Endodermal cell (in vitro differentiated cells): Measurements from ENCODE around the gene RWDD2A. TPM values are rescaled to one million over a fixed set of nuclear protein-coding genes. Genes with fewer than 3 reads are reported as not detected.

Experiments used
- DNase-seq: peaks from one replicate; pipeline ENCODE4 v3.0.0-alpha.2; 2017
- H3K27ac ChIP-seq: 2 replicates; pipeline ENCODE4 v1.5.1; 2013; ENCODE audit warnings: mild to moderate bottlenecking, low read depth, low read length, moderate library complexity
- H3K27me3 ChIP-seq: 2 replicates; pipeline ENCODE4 v1.6.1; 2013; ENCODE audit warnings: mild to moderate bottlenecking, low read length, moderate library complexity; ENCODE audit not compliant: insufficient read depth, control insufficient read depth, poor library complexity, severe bottlenecking
- H3K36me3 ChIP-seq: 2 replicates; pipeline ENCODE4 v1.7.0; 2013; ENCODE audit warnings: mild to moderate bottlenecking, low read length, moderate library complexity; ENCODE audit not compliant: control insufficient read depth, insufficient read depth
- H3K4me1 ChIP-seq: one replicate; pipeline ENCODE4 v1.7.0; 2013; ENCODE audit warnings: low read length; ENCODE audit not compliant: control insufficient read depth, insufficient read depth
- H3K4me3 ChIP-seq: 2 replicates; pipeline ENCODE4 v1.5.1; 2013; ENCODE audit warnings: mild to moderate bottlenecking, low read length, moderate library complexity
- H3K9ac ChIP-seq: 2 replicates; pipeline ENCODE4 v1.6.1; 2013; ENCODE audit warnings: mild to moderate bottlenecking, low read length, moderate library complexity; ENCODE audit not compliant: poor library complexity, severe bottlenecking; ENCODE audit errors: extremely low read depth
- H3K9me3 ChIP-seq: 2 replicates; pipeline ENCODE4 v1.6.1; 2013; ENCODE audit warnings: mild to moderate bottlenecking, low read length, moderate library complexity; ENCODE audit not compliant: control insufficient read depth
- H3K27ac Mint-ChIP-seq: 2 replicates; pipeline ENCODE4 v1.8.0; 2020; ENCODE audit warnings: mixed read lengths
- H3K27me3 Mint-ChIP-seq: 2 replicates; pipeline ENCODE4 v1.8.0; 2021; ENCODE audit warnings: mild to moderate bottlenecking, mixed read lengths; ENCODE audit not compliant: insufficient read depth
- H3K36me3 Mint-ChIP-seq: 2 replicates; pipeline ENCODE4 v1.8.0; 2020; ENCODE audit warnings: low read depth, mixed read lengths
- H3K4me1 Mint-ChIP-seq: 2 replicates; pipeline ENCODE4 v1.8.0; 2020; ENCODE audit warnings: mixed read lengths
- H3K4me3 Mint-ChIP-seq: 2 replicates; pipeline ENCODE4 v1.8.0; 2020; ENCODE audit warnings: mild to moderate bottlenecking, moderate library complexity, mixed read lengths
- H3K9me3 Mint-ChIP-seq: 2 replicates; pipeline ENCODE4 v1.8.0; 2020; ENCODE audit warnings: mild to moderate bottlenecking, mixed read lengths
- WGBS, 2 experiments: methylation state at CpG; one replicate each; pipeline versions ENCODE4 v1.1.5 to v1.1.7; 2013; ENCODE audit warnings: missing lambda C conversion rate in 2 of 2, mixed read lengths in 1 of 2; ENCODE audit not compliant: insufficient coverage in 1 of 2, insufficient read length in 1 of 2; 5-methylcytosine and 5-hydroxymethylcytosine counted together
- total RNA-seq, 2 donors: library from RNA; stranded (reverse); fragmentation: NEBNext Ultra II Directional in 1 of 2; extraction: Animal tissue kit (Norgen Biotek cat#: 25700) in 1 of 2; gene quantifications; 2 replicates in 1 of 2; 3 replicates in 1 of 2; pipeline ENCODE4 v1.2.1, GENCODE V29; 2021
- TF ChIP-seq, protein P1 (sequence below): fragments of 200-600 bp; sonication (generic); conservative IDR thresholded peaks from 2 replicates; pipeline ENCODE4 v1.5.0; 2021; ENCODE audit warnings: antibody characterized with exemption, mild to moderate bottlenecking

RWDD2A gene
- total RNA-seq, 2 donors from 2014 or later, result 6.0 to 8.1 TPM

DNA sequence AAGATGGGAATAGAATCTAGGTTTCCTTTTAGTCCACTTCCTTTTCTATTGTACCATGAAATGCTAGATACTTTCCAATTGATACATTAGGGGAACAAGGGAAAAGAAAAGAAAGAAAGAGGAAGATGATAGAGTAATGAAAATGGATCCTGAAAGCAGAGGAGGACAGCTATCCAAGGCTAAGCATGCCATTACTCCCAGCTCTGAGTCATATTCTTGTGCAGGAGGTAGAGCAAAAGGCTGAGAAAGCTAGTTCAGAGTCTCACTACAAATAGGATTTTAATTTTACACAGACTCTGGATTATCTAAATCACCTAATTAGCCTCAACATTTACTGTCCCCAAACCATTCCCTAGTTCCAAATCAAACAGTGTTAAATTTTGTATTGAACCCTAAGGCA is 23.6 kb downstream of the RWDD2A start:
- Histone ChIP-seq H3K27me3 (no peaks in the 10 kb centered on the region), H3K36me3 (no peaks in the 10 kb centered on the region), H3K4me1 (no peaks in the 10 kb centered on the region), H3K9ac (no peak overlapping the region), H3K4me3 (no peak overlapping the region), H3K9me3 (no peaks in the 10 kb centered on the region), H3K27ac (no peak overlapping the region)
- Mint-ChIP-seq H3K4me1 (peaks cover 9% of the 10 kb centered on the region), H3K9me3 (no peaks in the 10 kb centered on the region), H3K36me3 (no peaks in the 10 kb centered on the region), H3K27ac (no peak overlapping the region), H3K27me3 (no peaks in the 10 kb centered on the region), H3K4me3 (no peak overlapping the region)
- DNase-seq, result no peak
- TF ChIP-seq, protein P1, sequence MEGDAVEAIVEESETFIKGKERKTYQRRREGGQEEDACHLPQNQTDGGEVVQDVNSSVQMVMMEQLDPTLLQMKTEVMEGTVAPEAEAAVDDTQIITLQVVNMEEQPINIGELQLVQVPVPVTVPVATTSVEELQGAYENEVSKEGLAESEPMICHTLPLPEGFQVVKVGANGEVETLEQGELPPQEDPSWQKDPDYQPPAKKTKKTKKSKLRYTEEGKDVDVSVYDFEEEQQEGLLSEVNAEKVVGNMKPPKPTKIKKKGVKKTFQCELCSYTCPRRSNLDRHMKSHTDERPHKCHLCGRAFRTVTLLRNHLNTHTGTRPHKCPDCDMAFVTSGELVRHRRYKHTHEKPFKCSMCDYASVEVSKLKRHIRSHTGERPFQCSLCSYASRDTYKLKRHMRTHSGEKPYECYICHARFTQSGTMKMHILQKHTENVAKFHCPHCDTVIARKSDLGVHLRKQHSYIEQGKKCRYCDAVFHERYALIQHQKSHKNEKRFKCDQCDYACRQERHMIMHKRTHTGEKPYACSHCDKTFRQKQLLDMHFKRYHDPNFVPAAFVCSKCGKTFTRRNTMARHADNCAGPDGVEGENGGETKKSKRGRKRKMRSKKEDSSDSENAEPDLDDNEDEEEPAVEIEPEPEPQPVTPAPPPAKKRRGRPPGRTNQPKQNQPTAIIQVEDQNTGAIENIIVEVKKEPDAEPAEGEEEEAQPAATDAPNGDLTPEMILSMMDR, result no peak

DNA sequence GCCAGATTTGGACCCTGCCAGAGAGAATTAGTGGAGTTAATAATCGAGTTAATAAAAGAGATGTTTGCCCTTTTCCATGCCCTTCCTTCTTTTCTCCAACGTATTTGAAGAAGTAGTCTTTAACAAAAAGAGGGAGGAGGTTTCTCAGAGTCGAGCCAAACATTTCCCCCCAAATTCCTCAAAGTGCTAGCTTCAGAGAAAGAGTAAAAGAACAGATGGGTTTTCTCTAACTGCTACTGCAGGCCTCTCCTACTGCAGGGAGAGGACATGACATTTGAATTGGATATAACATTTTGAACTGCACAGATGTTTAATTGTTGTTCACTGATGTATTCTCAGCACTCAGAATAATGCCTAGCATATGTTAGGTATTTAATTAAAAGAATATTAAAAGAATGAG is 25.5 kb downstream of the RWDD2A start:
- DNase-seq, result no peak
- Histone ChIP-seq H3K9ac (no peak overlapping the region), H3K4me3 (no peak overlapping the region), H3K36me3 (no peaks in the 10 kb centered on the region), H3K27me3 (no peaks in the 10 kb centered on the region), H3K9me3 (no peaks in the 10 kb centered on the region), H3K27ac (no peak overlapping the region), H3K4me1 (peaks cover 4% of the 10 kb centered on the region)
- H3K27me3 Mint-ChIP-seq, result no peaks in the 10 kb centered on the region
- H3K27ac Mint-ChIP-seq, result no peak overlapping the region
- H3K4me1 Mint-ChIP-seq, result peaks cover 9% of the 10 kb centered on the region
- H3K4me3 Mint-ChIP-seq, result no peak overlapping the region
- WGBS, 2 experiments, result 93% methylated on average over 3 of the region's 3 CpGs; no CpG with 5 or more reads in 1 of the 2 experiments
- H3K9me3 Mint-ChIP-seq, result no peaks in the 10 kb centered on the region
- TF ChIP-seq, protein P1, result no peak
- H3K36me3 Mint-ChIP-seq, result no peaks in the 10 kb centered on the region

DNA sequence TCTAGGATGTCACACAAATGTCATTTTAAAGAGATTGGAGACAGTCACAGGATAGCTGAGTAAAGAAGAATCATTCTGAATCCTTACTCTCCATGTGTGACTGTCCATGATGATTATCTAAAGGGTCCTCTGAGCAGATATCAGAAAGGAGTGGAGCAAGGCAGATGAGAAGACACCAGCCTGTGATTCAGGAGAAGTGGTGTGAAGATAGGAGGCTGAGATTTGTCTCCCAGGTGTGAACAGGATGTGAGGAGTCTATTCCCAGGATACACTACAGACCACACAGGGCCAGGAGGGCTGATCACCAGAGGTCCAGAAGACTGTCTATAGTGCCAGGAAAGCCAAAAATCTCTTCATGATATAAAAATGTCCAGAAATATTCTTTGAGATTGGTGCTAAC is 27.0 kb downstream of the RWDD2A start:
- peaks cover 9% of the 10 kb centered on the region for H3K4me1 Mint-ChIP-seq
- H3K9me3 ChIP-seq, result no peaks in the 10 kb centered on the region
- peaks cover under 1% of the 10 kb centered on the region for H3K36me3 Mint-ChIP-seq
- H3K27ac Mint-ChIP-seq, result no peak overlapping the region
- H3K9ac ChIP-seq, result no peak overlapping the region
- H3K27ac ChIP-seq, result no peak overlapping the region
- H3K36me3 ChIP-seq, result no peaks in the 10 kb centered on the region
- no peak for DNase-seq
- no peak overlapping the region for H3K4me3 Mint-ChIP-seq
- TF ChIP-seq, protein P1, result no peak
- H3K4me3 ChIP-seq, result no peak overlapping the region
- H3K4me1 ChIP-seq, result peaks cover 5% of the 10 kb centered on the region
- no peaks in the 10 kb centered on the region for H3K9me3 Mint-ChIP-seq
- no peaks in the 10 kb centered on the region for H3K27me3 Mint-ChIP-seq
- no peaks in the 10 kb centered on the region for H3K27me3 ChIP-seq
